Endodermal cell (in vitro differentiated cells): ENCODE results near the gene SLC9A1. TPM values are rescaled to one million over a fixed set of nuclear protein-coding genes. Genes with fewer than 3 reads are reported as not detected.
A peak's percentile ranks its signal among the peaks of the same experiment; 100 is the strongest.

Experiments used
- DNase-seq: peaks from one replicate; pipeline ENCODE4 v3.0.0-alpha.2; 2017
- H3K27ac ChIP-seq: 2 replicates; pipeline ENCODE4 v1.5.1; 2013; ENCODE audit warnings: mild to moderate bottlenecking, low read depth, low read length, moderate library complexity
- H3K27me3 ChIP-seq: 2 replicates; pipeline ENCODE4 v1.6.1; 2013; ENCODE audit warnings: mild to moderate bottlenecking, low read length, moderate library complexity; ENCODE audit not compliant: insufficient read depth, control insufficient read depth, poor library complexity, severe bottlenecking
- H3K36me3 ChIP-seq: 2 replicates; pipeline ENCODE4 v1.7.0; 2013; ENCODE audit warnings: mild to moderate bottlenecking, low read length, moderate library complexity; ENCODE audit not compliant: control insufficient read depth, insufficient read depth
- H3K4me1 ChIP-seq: one replicate; pipeline ENCODE4 v1.7.0; 2013; ENCODE audit warnings: low read length; ENCODE audit not compliant: control insufficient read depth, insufficient read depth
- H3K4me3 ChIP-seq: 2 replicates; pipeline ENCODE4 v1.5.1; 2013; ENCODE audit warnings: mild to moderate bottlenecking, low read length, moderate library complexity
- H3K9ac ChIP-seq: 2 replicates; pipeline ENCODE4 v1.6.1; 2013; ENCODE audit warnings: mild to moderate bottlenecking, low read length, moderate library complexity; ENCODE audit not compliant: poor library complexity, severe bottlenecking; ENCODE audit errors: extremely low read depth
- H3K9me3 ChIP-seq: 2 replicates; pipeline ENCODE4 v1.6.1; 2013; ENCODE audit warnings: mild to moderate bottlenecking, low read length, moderate library complexity; ENCODE audit not compliant: control insufficient read depth
- H3K27ac Mint-ChIP-seq: 2 replicates; pipeline ENCODE4 v1.8.0; 2020; ENCODE audit warnings: mixed read lengths
- H3K27me3 Mint-ChIP-seq: 2 replicates; pipeline ENCODE4 v1.8.0; 2021; ENCODE audit warnings: mild to moderate bottlenecking, mixed read lengths; ENCODE audit not compliant: insufficient read depth
- H3K36me3 Mint-ChIP-seq: 2 replicates; pipeline ENCODE4 v1.8.0; 2020; ENCODE audit warnings: low read depth, mixed read lengths
- H3K4me1 Mint-ChIP-seq: 2 replicates; pipeline ENCODE4 v1.8.0; 2020; ENCODE audit warnings: mixed read lengths
- H3K4me3 Mint-ChIP-seq: 2 replicates; pipeline ENCODE4 v1.8.0; 2020; ENCODE audit warnings: mild to moderate bottlenecking, moderate library complexity, mixed read lengths
- H3K9me3 Mint-ChIP-seq: 2 replicates; pipeline ENCODE4 v1.8.0; 2020; ENCODE audit warnings: mild to moderate bottlenecking, mixed read lengths
- WGBS, 2 experiments: methylation state at CpG; one replicate each; pipeline versions ENCODE4 v1.1.5 to v1.1.7; 2013; ENCODE audit warnings: missing lambda C conversion rate in 2 of 2, mixed read lengths in 1 of 2; ENCODE audit not compliant: insufficient coverage in 1 of 2, insufficient read length in 1 of 2; 5-methylcytosine and 5-hydroxymethylcytosine counted together
- total RNA-seq, 2 donors: library from RNA; stranded (reverse); fragmentation: NEBNext Ultra II Directional in 1 of 2; extraction: Animal tissue kit (Norgen Biotek cat#: 25700) in 1 of 2; gene quantifications; 2 replicates in 1 of 2; 3 replicates in 1 of 2; pipeline ENCODE4 v1.2.1, GENCODE V29; 2021
- TF ChIP-seq, protein P1 (sequence below): fragments of 200-600 bp; sonication (generic); conservative IDR thresholded peaks from 2 replicates; pipeline ENCODE4 v1.5.0; 2021; ENCODE audit warnings: antibody characterized with exemption, mild to moderate bottlenecking

Gene SLC9A1
- total RNA-seq, 2 donors from 2014 or later: 25.9 to 34.7 TPM

DNA sequence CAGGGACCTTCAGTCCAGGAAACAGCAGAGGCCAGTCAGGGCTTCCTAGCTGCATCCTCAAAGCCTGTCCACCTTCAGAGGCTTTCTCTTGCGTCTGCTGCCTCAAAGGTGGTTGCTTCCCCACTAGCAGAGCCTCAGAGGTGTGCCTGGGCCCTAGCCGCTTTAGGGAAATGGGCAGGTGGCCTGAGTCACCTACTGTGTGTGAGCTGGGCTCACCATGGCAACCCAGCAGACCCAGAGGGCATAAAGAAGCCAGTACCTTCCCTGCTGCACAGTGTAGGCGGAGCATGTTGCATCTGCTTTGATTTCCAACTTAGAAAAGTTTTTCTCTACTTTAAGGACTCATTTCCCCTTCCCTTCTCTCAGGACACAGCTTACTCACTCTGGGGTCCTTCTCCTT lies 12.5 kb downstream of the SLC9A1 start:
- Mint-ChIP-seq H3K36me3 (peaks cover 7% of the 10 kb centered on the region), H3K4me1 (peaks cover 21% of the 10 kb centered on the region), H3K9me3 (no peaks in the 10 kb centered on the region), H3K27me3 (no peaks in the 10 kb centered on the region), H3K27ac (peak overlapping the region; percentile 12), H3K4me3 (no peak overlapping the region)
- Histone ChIP-seq H3K9ac (no peak overlapping the region), H3K4me1 (no peaks in the 10 kb centered on the region), H3K9me3 (no peaks in the 10 kb centered on the region), H3K4me3 (no peak overlapping the region), H3K36me3 (peaks cover 12% of the 10 kb centered on the region), H3K27ac (no peak overlapping the region), H3K27me3 (no peaks in the 10 kb centered on the region)
- TF ChIP-seq, protein P1, sequence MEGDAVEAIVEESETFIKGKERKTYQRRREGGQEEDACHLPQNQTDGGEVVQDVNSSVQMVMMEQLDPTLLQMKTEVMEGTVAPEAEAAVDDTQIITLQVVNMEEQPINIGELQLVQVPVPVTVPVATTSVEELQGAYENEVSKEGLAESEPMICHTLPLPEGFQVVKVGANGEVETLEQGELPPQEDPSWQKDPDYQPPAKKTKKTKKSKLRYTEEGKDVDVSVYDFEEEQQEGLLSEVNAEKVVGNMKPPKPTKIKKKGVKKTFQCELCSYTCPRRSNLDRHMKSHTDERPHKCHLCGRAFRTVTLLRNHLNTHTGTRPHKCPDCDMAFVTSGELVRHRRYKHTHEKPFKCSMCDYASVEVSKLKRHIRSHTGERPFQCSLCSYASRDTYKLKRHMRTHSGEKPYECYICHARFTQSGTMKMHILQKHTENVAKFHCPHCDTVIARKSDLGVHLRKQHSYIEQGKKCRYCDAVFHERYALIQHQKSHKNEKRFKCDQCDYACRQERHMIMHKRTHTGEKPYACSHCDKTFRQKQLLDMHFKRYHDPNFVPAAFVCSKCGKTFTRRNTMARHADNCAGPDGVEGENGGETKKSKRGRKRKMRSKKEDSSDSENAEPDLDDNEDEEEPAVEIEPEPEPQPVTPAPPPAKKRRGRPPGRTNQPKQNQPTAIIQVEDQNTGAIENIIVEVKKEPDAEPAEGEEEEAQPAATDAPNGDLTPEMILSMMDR: no peak
- DNase-seq: no peak
- WGBS, 2 experiments: 92 to 93% methylated on average over 3 of the region's 3 CpGs

DNA sequence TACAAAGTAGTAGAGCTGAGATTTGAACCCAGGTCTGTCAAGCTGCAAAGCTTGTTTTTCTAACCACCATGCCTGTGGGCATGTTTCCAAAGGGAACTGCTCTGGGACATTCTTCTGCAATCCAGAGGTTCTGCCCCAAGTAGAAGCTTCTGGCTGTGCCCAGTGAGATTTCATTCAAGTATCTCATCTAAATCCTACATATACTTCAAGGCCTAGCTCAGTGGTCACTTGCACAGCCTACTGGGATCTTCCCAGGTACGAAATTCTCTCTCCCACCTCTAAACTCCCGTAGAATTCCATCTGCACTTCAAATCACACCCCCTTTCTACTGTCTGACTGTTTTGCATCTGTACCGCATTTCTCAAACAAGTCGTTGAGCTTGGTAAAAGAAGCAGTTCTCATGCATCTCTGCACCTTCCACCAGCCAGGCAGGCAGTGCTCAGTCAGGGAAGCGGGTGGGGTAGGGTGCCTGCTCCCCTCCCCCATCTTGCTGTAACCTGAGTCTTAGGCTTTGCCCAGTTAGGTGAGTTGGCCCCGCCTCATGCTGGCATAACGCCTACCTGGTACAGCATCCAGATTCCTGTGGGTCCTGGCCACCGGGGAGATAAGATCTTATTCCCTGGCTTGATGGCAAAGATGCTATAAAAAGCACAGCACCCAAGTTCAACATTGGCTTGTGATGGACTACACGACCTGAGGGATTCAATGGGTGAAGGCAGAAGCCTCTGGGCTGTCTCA lies 13.5 kb downstream of the SLC9A1 start:
- Histone ChIP-seq H3K4me1 (no peaks in the 10 kb centered on the region), H3K9me3 (no peaks in the 10 kb centered on the region), H3K4me3 (no peak overlapping the region), H3K36me3 (peaks cover 12% of the 10 kb centered on the region), H3K27ac (no peak overlapping the region), H3K27me3 (no peaks in the 10 kb centered on the region), H3K9ac (no peak overlapping the region)
- Mint-ChIP-seq H3K9me3 (no peaks in the 10 kb centered on the region), H3K27me3 (no peaks in the 10 kb centered on the region), H3K4me1 (peaks cover 30% of the 10 kb centered on the region), H3K4me3 (no peak overlapping the region), H3K36me3 (peaks cover 7% of the 10 kb centered on the region), H3K27ac (no peak overlapping the region)
- TF ChIP-seq, protein P1: no peak
- 87 to 92% methylated on average over 7 to 9 of the region's 9 CpGs for WGBS, 2 experiments
- DNase-seq: peak; percentile 63

DNA sequence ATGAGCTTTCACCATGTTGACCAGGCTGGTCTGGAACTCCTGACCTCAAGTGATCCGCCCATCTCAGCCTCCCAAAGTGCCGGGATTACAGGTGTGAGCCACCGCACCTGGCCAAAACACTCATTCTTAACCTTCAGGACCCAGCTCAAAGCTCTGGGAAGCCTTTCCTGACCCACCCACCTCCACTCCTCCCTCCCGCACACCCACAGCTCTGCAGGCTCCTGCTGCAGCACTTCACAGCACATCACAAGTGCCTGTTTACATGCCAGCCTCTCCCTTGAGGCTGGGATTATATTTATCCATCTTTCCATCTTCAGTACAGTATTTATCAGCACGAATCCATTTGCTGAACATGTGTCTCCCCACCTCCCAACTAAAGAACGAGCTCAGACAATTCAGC lies 14.9 kb downstream of the SLC9A1 start:
- Mint-ChIP-seq H3K36me3 (peaks cover 3% of the 10 kb centered on the region), H3K9me3 (no peaks in the 10 kb centered on the region), H3K27me3 (no peaks in the 10 kb centered on the region), H3K4me3 (no peak overlapping the region), H3K4me1 (peaks cover 30% of the 10 kb centered on the region), H3K27ac (no peak overlapping the region)
- Histone ChIP-seq H3K9ac (no peak overlapping the region), H3K9me3 (no peaks in the 10 kb centered on the region), H3K4me3 (no peak overlapping the region), H3K27ac (no peak overlapping the region), H3K36me3 (peaks cover under 1% of the 10 kb centered on the region), H3K4me1 (no peaks in the 10 kb centered on the region), H3K27me3 (no peaks in the 10 kb centered on the region)
- no peak for DNase-seq
- TF ChIP-seq, protein P1: no peak
- 93 to 100% methylated on average over 6 of the region's 6 CpGs for WGBS, 2 experiments
